H9 (cell line): ENCODE measurements around the gene CYCS. TPM values are rescaled to one million over a fixed set of nuclear protein-coding genes. Genes with fewer than 3 reads are reported as not detected.

Experiments
- DNase-seq: peaks from one replicate; pipeline ENCODE4 v3.0.0-alpha.2; 2017
- H2AFZ ChIP-seq: one replicate; pipeline ENCODE4 v1.6.1; 2013; ENCODE audit warnings: mild to moderate bottlenecking, low read length, control low read depth, moderate library complexity
- H2AK5ac ChIP-seq: 2 replicates; pipeline ENCODE4 v1.6.1; 2013; ENCODE audit warnings: low read length, control low read depth, mixed read lengths; ENCODE audit not compliant: insufficient read length
- H2BK120ac ChIP-seq: one replicate; pipeline ENCODE4 v1.6.1; 2013; ENCODE audit warnings: low read depth, mild to moderate bottlenecking, low read length, control low read depth, inconsistent platforms; ENCODE audit not compliant: poor library complexity, severe bottlenecking
- H2BK12ac ChIP-seq: 2 replicates; pipeline ENCODE4 v1.6.1; 2013; ENCODE audit warnings: low read length, control low read depth, mixed read lengths, low read depth; ENCODE audit not compliant: insufficient read length
- H2BK15ac ChIP-seq: 2 replicates; pipeline ENCODE4 v1.6.1; 2013; ENCODE audit warnings: low read depth, low read length, control low read depth
- H2BK20ac ChIP-seq: one replicate; pipeline ENCODE4 v1.6.1; 2013; ENCODE audit warnings: low read depth, mild to moderate bottlenecking, low read length, control low read depth, inconsistent platforms; ENCODE audit not compliant: poor library complexity, severe bottlenecking
- H2BK5ac ChIP-seq: 2 replicates; pipeline ENCODE4 v1.6.1; 2013; ENCODE audit warnings: low read length, control low read depth, mixed read lengths; ENCODE audit not compliant: insufficient read length
- H3K14ac ChIP-seq: 2 replicates; pipeline ENCODE4 v1.6.1; 2013; ENCODE audit warnings: low read length, control low read depth; ENCODE audit not compliant: insufficient read depth
- H3K18ac ChIP-seq: 2 replicates; pipeline ENCODE4 v1.6.1; 2013; ENCODE audit warnings: low read depth, mild to moderate bottlenecking, mixed read lengths, low read length, control low read depth; ENCODE audit not compliant: insufficient read length
- H3K23ac ChIP-seq: 2 replicates; pipeline ENCODE4 v1.6.1; 2013; ENCODE audit warnings: low read length, control low read depth, mixed read lengths, low read depth; ENCODE audit not compliant: insufficient read length
- H3K23me2 ChIP-seq: 2 replicates; pipeline ENCODE4 v1.6.1; 2013; ENCODE audit warnings: low read depth, mild to moderate bottlenecking, mixed read lengths, low read length, control low read depth; ENCODE audit not compliant: insufficient read length, poor library complexity, severe bottlenecking
- H3K27ac ChIP-seq: 2 replicates; pipeline ENCODE4 v1.5.1; 2013; ENCODE audit warnings: low read length, control low read depth, mixed read lengths, low read depth; ENCODE audit not compliant: insufficient read length
- H3K27me3 ChIP-seq: 2 replicates; pipeline ENCODE4 v1.6.1; 2013; ENCODE audit warnings: low read length, control low read depth, inconsistent platforms; ENCODE audit not compliant: insufficient read depth
- H3K4ac ChIP-seq: 2 replicates; pipeline ENCODE4 v1.6.1; 2013; ENCODE audit warnings: low read depth, mild to moderate bottlenecking, control low read depth, inconsistent platforms, low read length, moderate library complexity
- H3K4me1 ChIP-seq: 2 replicates; pipeline ENCODE4 v1.6.1; 2013; ENCODE audit warnings: low read length, control low read depth, inconsistent platforms; ENCODE audit not compliant: insufficient read depth
- H3K4me2 ChIP-seq: 2 replicates; pipeline ENCODE4 v1.6.1; 2013; ENCODE audit warnings: low read length, control low read depth, mixed read lengths; ENCODE audit not compliant: insufficient read length, insufficient read depth
- H3K56ac ChIP-seq: 2 replicates; pipeline ENCODE4 v1.6.1; 2013; ENCODE audit warnings: low read depth, mild to moderate bottlenecking, mixed read lengths, low read length, control low read depth; ENCODE audit not compliant: insufficient read length
- H3K79me1 ChIP-seq: 2 replicates; pipeline ENCODE4 v1.6.1; 2013; ENCODE audit warnings: low read depth, mild to moderate bottlenecking, moderate library complexity, low read length, control low read depth, inconsistent platforms; ENCODE audit not compliant: insufficient read depth, poor library complexity, severe bottlenecking
- H3K79me2 ChIP-seq: 2 replicates; pipeline ENCODE4 v1.6.1; 2013; ENCODE audit warnings: low read length, control low read depth, inconsistent platforms; ENCODE audit not compliant: insufficient read depth
- H3K9ac ChIP-seq: 2 replicates; pipeline ENCODE4 v1.6.1; 2013; ENCODE audit warnings: low read length, control low read depth, mixed read lengths; ENCODE audit not compliant: insufficient read length; ENCODE audit errors: extremely low read depth
- H3K9me3 ChIP-seq: one replicate; pipeline ENCODE4 v1.6.1; 2013; ENCODE audit warnings: low read depth, low read length, inconsistent platforms; ENCODE audit not compliant: control insufficient read depth
- H3T11ph ChIP-seq: one replicate; pipeline ENCODE4 v1.6.1; 2013; ENCODE audit warnings: mild to moderate bottlenecking, low read length, control low read depth, inconsistent platforms
- H4K20me1 ChIP-seq: one replicate; pipeline ENCODE4 v1.6.1; 2013; ENCODE audit not compliant: control insufficient read depth, insufficient read length, insufficient read depth
- H4K5ac ChIP-seq: 2 replicates; pipeline ENCODE4 v1.6.1; 2013; ENCODE audit warnings: low read depth, mild to moderate bottlenecking, mixed read lengths, low read length, control low read depth; ENCODE audit not compliant: insufficient read length
- H4K8ac ChIP-seq: replicated peaks from 2 replicates; pipeline ENCODE4 v1.6.1; 2013; ENCODE audit warnings: low read length, control low read depth, mixed read lengths, low read depth; ENCODE audit not compliant: insufficient read length
- H4K91ac ChIP-seq: 2 replicates; pipeline ENCODE4 v1.6.1; 2013; ENCODE audit warnings: low read depth, mild to moderate bottlenecking, moderate library complexity, mixed read lengths, low read length, control low read depth; ENCODE audit not compliant: insufficient read length
- H3K27ac Mint-ChIP-seq, 3 experiments: 2 replicates in 2 of 3; 3 replicates in 1 of 3; pipeline ENCODE4 v1.8.0; 2020 to 2021; ENCODE audit warnings: mixed read lengths in 3 of 3, mild to moderate bottlenecking in 1 of 3, moderate library complexity in 1 of 3
- H3K27me3 Mint-ChIP-seq: 2 replicates; pipeline ENCODE4 v1.8.0; 2021; ENCODE audit warnings: low read depth, mild to moderate bottlenecking, moderate library complexity, mixed read lengths
- H3K36me3 Mint-ChIP-seq, 3 experiments: 2 replicates in 2 of 3; 3 replicates in 1 of 3; pipeline ENCODE4 v1.8.0; 2020 to 2021; ENCODE audit warnings: low read depth in 3 of 3, mixed read lengths in 3 of 3; ENCODE audit not compliant: insufficient read depth in 1 of 3
- H3K4me1 Mint-ChIP-seq, 2 experiments: 2 replicates each; pipeline ENCODE4 v1.8.0; 2020; ENCODE audit warnings: mixed read lengths in 2 of 2
- H3K4me3 Mint-ChIP-seq, 2 experiments: 2 replicates in 1 of 2; 3 replicates in 1 of 2; pipeline ENCODE4 v1.8.0; 2020 to 2021; ENCODE audit warnings: mild to moderate bottlenecking in 2 of 2, mixed read lengths in 2 of 2, moderate library complexity in 1 of 2
- H3K9me3 Mint-ChIP-seq, 2 experiments: 2 replicates in 1 of 2; 3 replicates in 1 of 2; pipeline ENCODE4 v1.8.0; 2020; ENCODE audit warnings: mild to moderate bottlenecking in 2 of 2, mixed read lengths in 2 of 2, moderate library complexity in 1 of 2
- WGBS: extraction: QIAGEN DNeasy Blood & Tissue Kit; methylation state at CpG from one replicate; pipeline ENCODE4 v1.1.7; 2013; ENCODE audit warnings: missing lambda C conversion rate, low lambda C conversion rate, mixed read lengths; ENCODE audit not compliant: insufficient read length; ENCODE audit errors: extremely low coverage; 5-methylcytosine and 5-hydroxymethylcytosine counted together
- total RNA-seq: library from RNA; stranded (reverse); gene quantifications from 2 replicates; pipeline ENCODE4 v1.2.1, GENCODE V29; 2021
- TF ChIP-seq, protein P1 (sequence below): fragments of 200-600 bp; sonication (generic); conservative IDR thresholded peaks from 3 replicates; pipeline ENCODE4 v1.8.0; 2021; ENCODE audit warnings: antibody characterized with exemption, mild to moderate bottlenecking

The CYCS gene
- total RNA-seq, 1 experiment from 2014 or later = 209 TPM

DNA sequence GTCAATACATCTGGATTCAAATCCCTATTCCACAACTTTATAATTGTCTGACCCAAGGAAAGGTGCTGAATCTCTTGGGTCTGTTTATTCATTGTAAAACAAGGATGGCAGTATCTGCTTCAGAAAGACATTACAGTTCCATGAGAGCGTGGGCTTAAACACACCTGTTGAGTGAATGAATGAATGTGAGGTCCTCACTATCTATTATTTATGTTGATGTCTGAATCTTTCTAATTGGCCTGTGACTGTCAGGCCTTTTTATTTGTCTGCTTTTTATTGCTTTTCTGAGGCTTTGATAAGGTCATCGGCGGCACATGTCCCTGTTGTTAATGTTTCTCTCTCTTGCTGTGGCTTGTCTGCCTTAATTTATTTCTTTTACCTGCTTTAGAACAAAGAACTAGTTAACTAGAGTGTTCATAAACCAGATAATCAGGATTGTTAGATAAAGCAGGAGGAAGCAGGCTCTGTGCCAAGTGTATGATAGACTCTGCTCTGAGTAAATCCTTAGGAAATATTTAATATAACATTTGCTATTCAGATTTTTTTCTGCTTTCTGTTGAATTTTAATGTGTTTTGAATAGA, 42.3 kb upstream of the CYCS start:
- H3K36me3 Mint-ChIP-seq = peaks cover 3 to 6% (median 4%) of the 10 kb centered on the region in 3 experiments; a peak in 5 of 7 replicates
- Histone ChIP-seq H3K4ac (no peak overlapping the region), H4K8ac (no peak overlapping the region), H3K4me1 (peaks cover 4% of the 10 kb centered on the region), H2BK120ac (no peak overlapping the region), H2BK12ac (no peak overlapping the region), H3K56ac (no peak overlapping the region), H3K27me3 (no peaks in the 10 kb centered on the region), H3K9ac (no peak overlapping the region), H3T11ph (no peak overlapping the region), H4K5ac (no peak overlapping the region), H3K23me2 (no peaks in the 10 kb centered on the region), H2AFZ (no peak overlapping the region), H4K91ac (no peak overlapping the region), H2BK20ac (no peak overlapping the region), H3K14ac (no peak overlapping the region), H2BK5ac (no peak overlapping the region), H3K9me3 (no peaks in the 10 kb centered on the region), H3K23ac (no peak overlapping the region), H2BK15ac (no peak overlapping the region), H4K20me1 (no peaks in the 10 kb centered on the region), H3K79me1 (no peaks in the 10 kb centered on the region), H3K18ac (no peak overlapping the region), H3K79me2 (no peaks in the 10 kb centered on the region), H3K4me2 (no peak overlapping the region), H3K27ac (no peak overlapping the region), H2AK5ac (no peak overlapping the region)
- H3K4me3 Mint-ChIP-seq = no peak overlapping the region
- H3K27me3 Mint-ChIP-seq = no peaks in the 10 kb centered on the region; the same call in 1 of the 2 replicates
- H3K4me1 Mint-ChIP-seq = peaks cover 20 to 21% of the 10 kb centered on the region in 2 experiments
- TF ChIP-seq, protein P1, sequence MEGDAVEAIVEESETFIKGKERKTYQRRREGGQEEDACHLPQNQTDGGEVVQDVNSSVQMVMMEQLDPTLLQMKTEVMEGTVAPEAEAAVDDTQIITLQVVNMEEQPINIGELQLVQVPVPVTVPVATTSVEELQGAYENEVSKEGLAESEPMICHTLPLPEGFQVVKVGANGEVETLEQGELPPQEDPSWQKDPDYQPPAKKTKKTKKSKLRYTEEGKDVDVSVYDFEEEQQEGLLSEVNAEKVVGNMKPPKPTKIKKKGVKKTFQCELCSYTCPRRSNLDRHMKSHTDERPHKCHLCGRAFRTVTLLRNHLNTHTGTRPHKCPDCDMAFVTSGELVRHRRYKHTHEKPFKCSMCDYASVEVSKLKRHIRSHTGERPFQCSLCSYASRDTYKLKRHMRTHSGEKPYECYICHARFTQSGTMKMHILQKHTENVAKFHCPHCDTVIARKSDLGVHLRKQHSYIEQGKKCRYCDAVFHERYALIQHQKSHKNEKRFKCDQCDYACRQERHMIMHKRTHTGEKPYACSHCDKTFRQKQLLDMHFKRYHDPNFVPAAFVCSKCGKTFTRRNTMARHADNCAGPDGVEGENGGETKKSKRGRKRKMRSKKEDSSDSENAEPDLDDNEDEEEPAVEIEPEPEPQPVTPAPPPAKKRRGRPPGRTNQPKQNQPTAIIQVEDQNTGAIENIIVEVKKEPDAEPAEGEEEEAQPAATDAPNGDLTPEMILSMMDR = no peak
- no peak overlapping the region for H3K27ac Mint-ChIP-seq
- peaks cover 0 to 7% of the 10 kb centered on the region in 2 experiments; a peak in 2 of 5 replicates for H3K9me3 Mint-ChIP-seq
- no CpG with 5 or more reads among the region's 3 CpGs for WGBS
- no peak for DNase-seq
